Activated T-cell treated with anti-CD3 and anti-CD28 coated beads for 4 hours (primary cell): ENCODE results near the gene GAB2.

Source experiments
- DNase-seq: peaks from one replicate; pipeline ENCODE4 v3.0.0-alpha.2; 2020

Gene GAB2

GRCh38 chr11:78268591-78269410 is 148.8 kb downstream of the GAB2 start:
- no peak for DNase-seq

GRCh38 chr11:78266451-78266850 is 151.2 kb downstream of the GAB2 start:
- DNase-seq: no peak

GRCh38 chr11:78265326-78265725 is 152.3 kb downstream of the GAB2 start:
- no peak for DNase-seq

- DNase-seq: no peak
These were observed 154.9 kb downstream of the GAB2 start for GRCh38 chr11:78262691-78263090.

GRCh38 chr11:78262238-78262637 is 155.4 kb downstream of the GAB2 start:
- DNase-seq: no peak

GRCh38 chr11:78261828-78262227 is 155.8 kb downstream of the GAB2 start:
- DNase-seq: no peak

GRCh38 chr11:78261367-78261766 is 156.3 kb downstream of the GAB2 start:
- DNase-seq: no peak

GRCh38 chr11:78259777-78260487 is 157.7 kb downstream of the GAB2 start:
- no peak for DNase-seq

GRCh38 chr11:78257654-78258053 is 160.0 kb downstream of the GAB2 start:
- DNase-seq: no peak

- no peak for DNase-seq
These were observed 160.7 kb downstream of the GAB2 start for GRCh38 chr11:78256962-78257361.

GRCh38 chr11:78255919-78256318 is 161.7 kb downstream of the GAB2 start:
- no peak for DNase-seq

- no peak for DNase-seq
These were observed 163.4 kb downstream of the GAB2 start for GRCh38 chr11:78254268-78254667.

GRCh38 chr11:78253797-78254196 is 163.8 kb downstream of the GAB2 start:
- DNase-seq: no peak

GRCh38 chr11:78251083-78251775 is 166.4 kb downstream of the GAB2 start:
- no peak for DNase-seq

GRCh38 chr11:78250099-78250498 is 167.5 kb downstream of the GAB2 start:
- DNase-seq: no peak

- DNase-seq: no peak
These were observed 168.7 kb downstream of the GAB2 start for GRCh38 chr11:78248903-78249302.

- no peak for DNase-seq
These were observed 169.4 kb downstream of the GAB2 start for GRCh38 chr11:78248191-78248590.

- no peak for DNase-seq
These were observed 172.9 kb downstream of the GAB2 start for GRCh38 chr11:78244546-78245255.

- no peak for DNase-seq
These were observed 173.5 kb downstream of the GAB2 start for GRCh38 chr11:78244080-78244479.

- no peak for DNase-seq
These were observed 176.1 kb downstream of the GAB2 start for GRCh38 chr11:78241475-78241874.

- no peak for DNase-seq
These were observed 177.8 kb downstream of the GAB2 start for GRCh38 chr11:78239781-78240180.

- no peak for DNase-seq
These were observed 180.2 kb downstream of the GAB2 start for GRCh38 chr11:78237293-78238046.
